Measurements from ENCODE around the gene MACROD1.
A peak's percentile ranks its signal among the peaks of the same experiment; 100 is the strongest.

Gene MACROD1

DNA sequence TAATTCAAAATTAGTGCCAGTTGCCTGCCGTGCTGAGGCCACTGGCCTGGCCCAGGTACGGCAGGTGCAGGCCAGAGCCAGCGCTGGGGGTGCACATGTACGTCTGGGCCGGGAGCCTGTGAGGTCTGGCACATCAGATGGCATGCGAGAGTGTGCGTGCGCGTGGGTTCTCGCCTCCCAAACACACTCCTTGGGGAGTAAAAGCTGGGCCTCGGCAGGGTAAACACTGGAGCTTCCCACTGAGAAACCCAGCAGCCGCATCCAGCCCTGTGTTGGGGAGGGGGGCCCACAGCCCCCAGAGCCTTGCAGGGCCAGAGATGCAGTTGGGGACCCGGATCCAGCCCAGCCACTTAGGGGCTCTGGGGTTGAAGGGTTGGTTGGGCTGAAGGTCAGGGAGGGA lies 92.4 kb downstream of the MACROD1 start:
- DNase-seq (ENCODE audit: low read depth): no peak

DNA sequence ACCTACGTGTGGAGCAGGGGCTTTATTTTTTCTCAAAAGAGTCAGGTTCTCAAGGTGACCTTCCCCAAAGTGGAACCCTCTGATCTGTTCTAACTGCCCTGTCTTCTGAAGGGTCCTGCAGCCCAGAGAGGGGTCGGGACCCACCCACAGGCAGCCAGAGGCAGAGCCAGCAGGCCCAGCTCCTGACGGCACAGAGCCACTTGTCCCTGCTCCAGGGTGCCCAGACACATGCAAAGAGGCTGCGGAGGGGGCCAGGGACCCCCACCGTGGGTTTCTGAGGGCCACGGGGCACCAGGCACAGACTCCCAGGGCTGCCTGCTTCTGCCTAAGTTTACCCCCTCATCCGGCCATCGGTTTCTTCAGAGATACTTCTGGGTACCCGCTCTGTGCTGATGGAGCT lies 93.0 kb downstream of the MACROD1 start:
- no peak for DNase-seq (ENCODE audit: low read depth)

- DNase-seq (ENCODE audit: low read depth): no peak
Measured at GRCh38 chr11:64072403-64072802, 93.5 kb downstream of the MACROD1 start.

GRCh38 chr11:64071849-64072248 lies 94.1 kb downstream of the MACROD1 start:
- DNase-seq (ENCODE audit: low read depth): no peak

DNA sequence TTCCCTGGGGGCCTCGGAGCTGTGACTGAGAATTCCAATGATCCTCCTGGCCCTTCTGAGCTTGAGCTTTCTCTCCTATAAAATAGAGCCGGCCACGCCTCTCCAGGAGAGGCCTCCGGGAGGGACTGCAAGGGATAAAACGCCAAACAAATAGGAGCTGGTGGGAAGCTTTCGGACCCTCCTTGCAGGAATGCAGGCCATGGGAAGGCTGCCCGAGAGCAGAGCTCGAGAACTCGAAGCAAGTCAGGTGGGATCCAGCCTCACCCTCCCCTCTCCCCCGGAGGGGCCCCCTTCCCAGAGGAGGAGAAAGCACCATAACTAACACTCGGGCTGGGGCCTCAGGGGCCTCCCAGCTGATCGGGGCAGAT lies 95.6 kb downstream of the MACROD1 start:
- DNase-seq (ENCODE audit: low read depth): no peak

- no peak for DNase-seq (ENCODE audit: low read depth)
Measured at GRCh38 chr11:64069401-64070313, 96.3 kb downstream of the MACROD1 start.

GRCh38 chr11:64068705-64069400 lies 97.1 kb downstream of the MACROD1 start:
- DNase-seq (ENCODE audit: low read depth): no peak

GRCh38 chr11:64067230-64067993 lies 98.5 kb downstream of the MACROD1 start:
- DNase-seq (ENCODE audit: low read depth): no peak

DNA sequence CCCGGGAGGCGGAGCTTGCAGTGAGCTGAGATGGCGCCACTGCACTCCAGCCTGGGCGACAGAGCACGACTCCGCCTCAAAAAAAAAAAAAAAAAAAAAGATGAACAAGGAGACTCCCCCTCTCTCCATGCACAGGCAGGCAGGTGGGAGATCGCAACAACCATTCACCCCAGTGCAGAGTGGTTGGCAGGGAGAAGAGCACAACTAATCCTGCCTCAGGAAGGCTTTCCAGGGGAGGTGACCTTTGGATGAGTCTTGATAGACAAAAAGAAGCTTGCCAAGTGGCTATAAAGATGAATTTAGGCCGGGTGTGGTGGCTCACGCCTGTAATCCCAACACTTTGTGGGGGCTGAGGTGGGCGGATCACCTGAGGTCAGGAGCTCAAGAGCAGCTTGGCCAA lies 100.2 kb downstream of the MACROD1 start:
- DNase-seq (ENCODE audit: low read depth): no peak

DNA sequence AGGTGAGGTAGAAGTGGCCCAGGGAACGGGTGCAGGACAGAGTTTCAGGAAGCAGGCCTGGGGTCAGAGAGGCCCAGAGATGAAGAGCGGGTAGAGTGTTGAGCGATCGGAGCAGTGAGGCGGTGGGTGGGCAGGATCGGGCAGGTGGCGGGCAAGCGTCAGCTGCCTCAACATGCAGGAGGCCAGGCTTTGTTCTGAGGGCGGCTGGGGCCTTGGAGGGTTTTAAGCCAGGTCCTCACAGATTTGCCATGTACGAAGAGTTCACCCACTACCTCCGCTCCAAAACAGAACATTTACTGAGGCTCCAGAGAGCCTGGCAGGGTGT lies 100.8 kb downstream of the MACROD1 start:
- no peak for DNase-seq (ENCODE audit: low read depth)

- no peak for DNase-seq (ENCODE audit: low read depth)
Measured at GRCh38 chr11:64064374-64065140, 101.4 kb downstream of the MACROD1 start.

DNA sequence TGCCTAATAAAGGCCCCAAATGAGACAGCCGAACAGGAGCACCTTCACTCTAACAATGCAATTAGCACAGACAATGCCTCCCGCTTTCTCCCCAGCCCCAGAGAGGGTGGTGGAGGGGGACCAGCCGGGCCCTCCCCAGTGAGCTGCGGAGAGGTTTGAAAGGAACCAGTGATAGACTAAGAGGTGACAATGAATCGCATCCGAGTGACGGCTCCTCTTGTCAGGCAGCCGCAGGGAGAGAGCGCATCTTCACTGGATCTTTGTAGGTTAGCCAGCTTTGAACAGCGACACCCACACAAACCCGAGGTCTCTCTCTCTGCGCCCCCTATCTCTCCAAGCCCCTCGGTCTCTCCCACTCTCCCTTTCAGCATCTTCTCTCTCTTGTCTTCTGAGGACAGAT lies 102.1 kb downstream of the MACROD1 start:
- DNase-seq (ENCODE audit: low read depth): no peak

DNA sequence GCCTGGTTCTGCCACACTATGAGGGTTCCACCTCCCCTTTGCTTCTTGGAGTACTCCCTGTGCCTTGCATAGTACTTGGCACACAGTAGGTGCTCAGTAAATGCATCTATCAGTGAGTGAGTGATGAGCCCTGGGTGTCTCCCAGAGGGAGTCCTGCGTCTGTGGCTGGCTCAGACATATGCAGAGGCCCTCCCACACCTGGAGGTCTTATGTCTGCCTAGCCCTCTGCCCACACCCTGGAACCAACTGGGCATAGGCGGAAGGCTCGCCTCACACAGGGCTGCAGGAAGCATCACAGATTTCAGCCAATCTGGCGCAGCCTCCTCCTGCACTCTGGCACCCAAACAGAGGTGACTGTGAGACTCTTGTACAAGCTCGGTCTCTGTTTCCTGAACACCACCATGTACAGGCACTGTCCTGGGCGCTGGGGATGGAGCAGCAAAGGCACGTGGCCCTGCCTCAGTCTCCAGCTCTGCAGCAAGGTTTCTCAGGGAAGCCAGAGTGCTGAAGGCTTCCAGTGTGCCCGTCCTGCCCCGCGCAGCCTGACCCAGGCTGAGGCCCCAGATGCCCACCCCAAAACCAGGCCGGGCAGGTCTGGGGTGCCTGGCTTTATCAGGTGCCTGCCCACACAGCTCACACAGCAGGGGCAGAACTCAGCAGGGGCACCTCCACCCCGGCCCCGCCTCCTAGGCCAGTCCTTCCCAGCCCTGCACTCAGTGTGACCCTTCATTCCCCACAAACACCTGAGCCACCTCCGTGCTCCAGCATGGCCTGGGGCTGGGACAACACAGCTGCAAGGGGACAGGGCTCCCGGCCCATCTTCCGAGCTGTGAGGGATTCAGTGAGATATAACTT lies 103.5 kb downstream of the MACROD1 start:
- no peak for DNase-seq (ENCODE audit: low read depth)

- peak; percentile 44 for DNase-seq (ENCODE audit: low read depth)
Measured at GRCh38 chr11:64060861-64061444, 105.0 kb downstream of the MACROD1 start.

- DNase-seq (ENCODE audit: low read depth): no peak
Measured at GRCh38 chr11:64060263-64060860, 105.6 kb downstream of the MACROD1 start.

- DNase-seq (ENCODE audit: low read depth): no peak
Measured at GRCh38 chr11:64059339-64060140, 106.4 kb downstream of the MACROD1 start.

DNA sequence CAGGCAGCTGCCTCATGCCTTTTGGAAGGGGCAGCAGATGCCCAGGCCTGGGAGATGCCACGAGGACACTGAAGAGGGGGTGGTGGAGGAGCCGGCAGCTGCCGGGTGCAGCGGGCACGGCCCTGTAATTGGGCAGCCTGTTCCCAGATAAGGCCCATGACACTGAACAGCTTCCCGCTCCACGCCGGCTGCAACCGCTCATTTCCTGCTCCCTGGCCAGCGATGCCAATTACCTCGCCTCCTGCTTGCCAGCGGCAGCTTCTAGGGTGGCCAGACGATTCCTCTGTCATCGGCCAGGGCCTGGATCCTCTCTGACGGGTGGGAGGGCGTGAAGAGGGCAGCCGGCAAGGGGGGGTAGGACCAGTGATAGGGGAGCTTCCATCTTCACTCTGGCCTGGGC lies 107.4 kb downstream of the MACROD1 start:
- no peak for DNase-seq (ENCODE audit: low read depth)

DNA sequence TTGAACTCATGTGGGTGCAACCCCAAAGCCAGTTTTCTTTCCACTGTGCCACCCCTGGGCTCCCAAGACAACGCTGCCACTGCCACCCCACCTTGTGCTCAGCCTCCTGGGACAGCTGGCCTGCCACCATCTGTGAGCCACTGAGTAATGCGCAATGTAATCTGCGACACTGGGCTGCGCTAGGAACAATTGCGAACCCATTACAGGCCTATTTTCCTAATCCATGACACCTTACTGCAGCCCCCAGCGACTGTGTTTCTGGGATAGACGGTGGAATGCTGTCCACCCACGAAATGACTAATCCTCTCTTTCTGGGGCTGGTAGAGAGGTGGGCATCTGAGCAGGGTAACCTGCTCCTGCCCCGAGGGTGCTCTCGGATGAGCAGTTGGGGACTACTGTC lies 108.0 kb downstream of the MACROD1 start:
- no peak for DNase-seq (ENCODE audit: low read depth)

DNA sequence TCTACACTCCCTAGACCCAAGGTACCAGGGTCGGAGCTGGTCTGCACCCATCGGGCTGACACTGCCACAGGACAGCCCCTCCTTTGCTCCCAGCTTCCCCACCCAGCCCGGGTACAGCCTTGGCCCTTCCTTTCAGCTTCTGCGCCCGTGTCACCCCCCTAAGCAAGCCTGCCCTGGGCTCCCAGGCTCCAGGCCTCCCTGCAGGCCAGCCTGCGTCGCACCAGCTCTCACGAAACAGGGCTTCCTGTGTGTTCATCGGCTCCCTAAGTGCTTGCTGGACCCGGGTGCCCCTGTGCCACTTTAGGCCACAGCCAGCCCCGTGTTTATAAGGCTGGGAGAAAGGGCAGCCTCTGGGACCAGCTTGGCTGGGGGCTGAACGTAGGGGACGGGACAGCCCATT lies 109.1 kb downstream of the MACROD1 start:
- no peak for DNase-seq (ENCODE audit: low read depth)

Measured in stimulated activated CD8-positive, alpha-beta memory T cell treated with anti-CD3 and anti-CD28 coated beads, Interleukin-15, amount 100 ng/mL, for 24 hours (primary cell).